ENCODE measurements around the gene SORCS2.
"Not testable (repeated sequence)": the region's sequence is repeated elsewhere in the genome, so short reads cannot be mapped to it uniquely, and the experiment has no call there.

Gene SORCS2

GRCh38 chr4:7160439-7160838 lies 31.9 kb upstream of the SORCS2 start:
- DNase-seq, result no peak

- no peak for DNase-seq
Observed at GRCh38 chr4:7160951-7161440, 31.3 kb upstream of the SORCS2 start.

GRCh38 chr4:7161721-7162214 lies 30.6 kb upstream of the SORCS2 start:
- DNase-seq, result no peak

GRCh38 chr4:7165056-7165873 lies 27.1 kb upstream of the SORCS2 start:
- not testable (repeated sequence) for DNase-seq

- DNase-seq, result no peak
Observed at GRCh38 chr4:7165874-7166201, 26.5 kb upstream of the SORCS2 start.

- no peak for DNase-seq
Observed at GRCh38 chr4:7166237-7166636, 26.1 kb upstream of the SORCS2 start.

GRCh38 chr4:7166981-7167700 lies 25.2 kb upstream of the SORCS2 start:
- DNase-seq, result no peak

- DNase-seq, result no peak
Observed at GRCh38 chr4:7167706-7168105, 24.6 kb upstream of the SORCS2 start.

- no peak for DNase-seq
Observed at GRCh38 chr4:7168106-7168505, 24.2 kb upstream of the SORCS2 start.

- DNase-seq, result no peak
Observed at GRCh38 chr4:7169134-7169533, 23.2 kb upstream of the SORCS2 start.

GRCh38 chr4:7170012-7170411 lies 22.3 kb upstream of the SORCS2 start:
- no peak for DNase-seq

- no peak for DNase-seq
Observed at GRCh38 chr4:7171191-7171900, 21.0 kb upstream of the SORCS2 start.

- no peak for DNase-seq
Observed at GRCh38 chr4:7172508-7172907, 19.8 kb upstream of the SORCS2 start.

- no peak for DNase-seq
Observed at GRCh38 chr4:7172946-7173345, 19.4 kb upstream of the SORCS2 start.

GRCh38 chr4:7173841-7174449 lies 18.4 kb upstream of the SORCS2 start:
- no peak for DNase-seq

GRCh38 chr4:7179158-7179557 lies 13.2 kb upstream of the SORCS2 start:
- DNase-seq, result no peak

GRCh38 chr4:7180938-7181337 lies 11.4 kb upstream of the SORCS2 start:
- DNase-seq, result no peak

GRCh38 chr4:7182616-7183015 lies 9.7 kb upstream of the SORCS2 start:
- DNase-seq, result no peak

GRCh38 chr4:7183161-7183560 lies 9.2 kb upstream of the SORCS2 start:
- DNase-seq, result no peak

GRCh38 chr4:7183780-7184460 lies 8.4 kb upstream of the SORCS2 start:
- DNase-seq, result no peak

GRCh38 chr4:7185487-7186030 lies 6.8 kb upstream of the SORCS2 start:
- DNase-seq, result no peak

- DNase-seq, result peak in 1 of 4 experiments; percentile 10
Observed at GRCh38 chr4:7186031-7186430, 6.3 kb upstream of the SORCS2 start.
